Stimulated activated CD8-positive, alpha-beta memory T cell treated with anti-CD3 and anti-CD28 coated beads, Interleukin-4, amount 100 ng/mL, for 48 hours (primary cell): Measurements from ENCODE around the gene CPXM1.
A peak's percentile ranks its signal among the peaks of the same experiment; 100 is the strongest.

Experiments
- DNase-seq: peaks from one replicate; pipeline ENCODE4 v3.0.0-alpha.2; 2020

The CPXM1 gene

GRCh38 chr20:2747676-2748235 lies 52.7 kb downstream of the CPXM1 start:
- peak; percentile 16 for DNase-seq

- DNase-seq = peak; percentile 14
These were observed 53.7 kb downstream of the CPXM1 start for GRCh38 chr20:2746636-2747265.

GRCh38 chr20:2745936-2746635 lies 54.3 kb downstream of the CPXM1 start:
- DNase-seq = peak; percentile 19

GRCh38 chr20:2745060-2745910 lies 55.1 kb downstream of the CPXM1 start:
- DNase-seq = peak; percentile 16
